SK-N-SH treated with all-trans-retinoic acid at 6 μM for 48 hours (cell line): ENCODE measurements around the gene SYTL5.
"Not testable (repeated sequence)": the region's sequence is repeated elsewhere in the genome, so short reads cannot be mapped to it uniquely, and the experiment has no call there.

Experiments used
- ATAC-seq: fragments of 200-7000 bp; cut with Tn5 transposase; 3 replicates; pipeline ENCODE4 v1.9.1; 2020; ENCODE audit warnings: mild to moderate bottlenecking, moderate library complexity
- ARNTL ChIP-seq: fragments of 450-650 bp; formaldehyde crosslinking; IDR thresholded peaks from 2 replicates; pipeline ENCODE4 v1.5.0; 2020; ENCODE audit warnings: low read depth, mild to moderate bottlenecking, moderate library complexity, borderline replicate concordance
- BACH2 ChIP-seq: fragments of 250-450 bp; sonication (Bioruptor Pico); IDR thresholded peaks from 2 replicates; pipeline ENCODE4 v1.9.0; 2021; ENCODE audit warnings: mild to moderate bottlenecking, borderline replicate concordance
- CSDC2 ChIP-seq: fragments of 250-450 bp; sonication (Bioruptor Pico); IDR thresholded peaks from 2 replicates; pipeline ENCODE4 v1.5.0; 2020; ENCODE audit warnings: mild to moderate bottlenecking, moderate library complexity
- ESRRG ChIP-seq: fragments of 250-450 bp; sonication (Bioruptor Pico); IDR thresholded peaks from 2 replicates; pipeline ENCODE4 v1.6.1; 2021; ENCODE audit warnings: mild to moderate bottlenecking
- GLIS3 ChIP-seq: fragments of 250-450 bp; sonication (Bioruptor Pico); IDR thresholded peaks from 2 replicates; pipeline ENCODE4 v1.5.0; 2020; ENCODE audit warnings: mild to moderate bottlenecking, moderate library complexity
- ISL1 ChIP-seq: fragments of 250-450 bp; sonication (Bioruptor Pico); IDR thresholded peaks from 2 replicates; pipeline ENCODE4 v2.1.2; 2022; ENCODE audit warnings: mild to moderate bottlenecking, moderate library complexity
- OSR1 ChIP-seq: fragments of 250-450 bp; sonication (Bioruptor Pico); IDR thresholded peaks from 2 replicates; pipeline ENCODE4 v1.8.0; 2022; ENCODE audit warnings: moderate library complexity, mild to moderate bottlenecking, inconsistent platforms
- PPARA ChIP-seq: fragments of 250-450 bp; sonication (Bioruptor Pico); IDR thresholded peaks from 2 replicates; pipeline ENCODE4 v1.5.0; 2020; ENCODE audit warnings: mild to moderate bottlenecking, borderline replicate concordance
- RARB ChIP-seq: fragments of 250-450 bp; sonication (Bioruptor Pico); IDR thresholded peaks from 2 replicates; pipeline ENCODE4 v1.8.0; 2021; ENCODE audit warnings: mild to moderate bottlenecking, moderate library complexity
- SNAI2 ChIP-seq: fragments of 250-450 bp; sonication (Bioruptor Pico); IDR thresholded peaks from 2 replicates; pipeline ENCODE4 v1.5.0; 2020; ENCODE audit warnings: mild to moderate bottlenecking, moderate library complexity
- TOX ChIP-seq: fragments of 250-450 bp; sonication (Bioruptor Pico); IDR thresholded peaks from 2 replicates; pipeline ENCODE4 v1.8.0; 2021; ENCODE audit warnings: mild to moderate bottlenecking, moderate library complexity, borderline replicate concordance
- ZC3H10 ChIP-seq: fragments of 250-450 bp; sonication (Bioruptor Pico); IDR thresholded peaks from 2 replicates; pipeline ENCODE4 v1.5.1; 2021; ENCODE audit warnings: mild to moderate bottlenecking, moderate library complexity
- ZFP3 ChIP-seq: fragments of 250-450 bp; sonication (Bioruptor Pico); IDR thresholded peaks from 2 replicates; pipeline ENCODE4 v1.5.0; 2020; ENCODE audit warnings: mild to moderate bottlenecking, moderate library complexity
- ZFP30 ChIP-seq: fragments of 450-650 bp; formaldehyde crosslinking; IDR thresholded peaks from 2 replicates; pipeline ENCODE4 v1.5.0; 2022; ENCODE audit warnings: mild to moderate bottlenecking, moderate library complexity
- ZNF70 ChIP-seq: fragments of 450-650 bp; formaldehyde crosslinking; IDR thresholded peaks from 2 replicates; pipeline ENCODE4 v1.5.0; 2020; ENCODE audit warnings: mild to moderate bottlenecking, moderate library complexity
- ZNF8 ChIP-seq: fragments of 450-650 bp; formaldehyde crosslinking; IDR thresholded peaks from 2 replicates; pipeline ENCODE4 v1.5.0; 2020; ENCODE audit warnings: mild to moderate bottlenecking, moderate library complexity
- TF ChIP-seq, protein P1 (sequence below): fragments of 250-450 bp; sonication (Bioruptor Pico); IDR thresholded peaks from 2 replicates; pipeline ENCODE4 v1.8.0; 2021; ENCODE audit warnings: low read depth, mild to moderate bottlenecking, moderate library complexity, borderline replicate concordance
- TF ChIP-seq, protein P2 (sequence below): fragments of 250-450 bp; sonication (Bioruptor Pico); IDR thresholded peaks from 2 replicates; pipeline ENCODE4 v1.8.0; 2020; ENCODE audit warnings: mild to moderate bottlenecking, moderate library complexity, borderline replicate concordance
- TF ChIP-seq, protein P3 (sequence below): fragments of 250-450 bp; sonication (Bioruptor Pico); IDR thresholded peaks from 2 replicates; pipeline ENCODE4 v1.5.1; 2021; ENCODE audit warnings: mild to moderate bottlenecking, moderate library complexity
- TF ChIP-seq, protein P4 (sequence below): fragments of 250-450 bp; sonication (Bioruptor Pico); IDR thresholded peaks from 2 replicates; pipeline ENCODE4 v1.5.1; 2020; ENCODE audit warnings: low read depth, mild to moderate bottlenecking, moderate library complexity
- TF ChIP-seq, protein P5 (sequence below): fragments of 250-450 bp; sonication (Bioruptor Pico); IDR thresholded peaks from 2 replicates; pipeline ENCODE4 v1.5.0; 2020; ENCODE audit warnings: mild to moderate bottlenecking, moderate library complexity

The SYTL5 gene

GRCh38 chrX:37976153-37976552 is 30.2 kb upstream of the SYTL5 start:
- ATAC-seq = no peak
- no peak for TF ChIP-seq CSDC2 (CRISPR knock-in tag)
- TF ChIP-seq TOX (CRISPR knock-in tag) = no peak
- TF ChIP-seq ZFP30 = no peak

DNA sequence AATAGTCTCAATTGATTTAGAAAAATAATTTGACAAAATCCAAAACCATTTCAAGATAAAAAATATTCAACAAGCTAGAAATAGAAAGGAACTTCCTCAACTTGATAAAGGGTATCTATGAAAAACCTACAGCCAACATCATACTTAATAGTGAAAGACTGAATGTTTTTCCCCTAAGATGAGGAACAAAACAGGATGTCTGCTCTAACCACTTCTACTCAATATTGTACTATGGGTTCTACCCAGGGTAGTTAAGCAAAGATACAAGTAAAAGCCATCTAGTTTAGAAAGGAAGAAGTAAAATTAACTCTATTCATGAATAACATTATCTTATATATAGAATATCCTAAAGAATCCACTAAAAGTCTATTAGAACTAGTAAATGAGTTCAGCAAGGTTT is 21.5 kb upstream of the SYTL5 start:
- TF ChIP-seq GLIS3 (CRISPR knock-in tag) (no peak), SNAI2 (no peak), PPARA (no peak), ARNTL (CRISPR knock-in tag) (no peak), ZNF8 (no peak)
- no peak for ATAC-seq

DNA sequence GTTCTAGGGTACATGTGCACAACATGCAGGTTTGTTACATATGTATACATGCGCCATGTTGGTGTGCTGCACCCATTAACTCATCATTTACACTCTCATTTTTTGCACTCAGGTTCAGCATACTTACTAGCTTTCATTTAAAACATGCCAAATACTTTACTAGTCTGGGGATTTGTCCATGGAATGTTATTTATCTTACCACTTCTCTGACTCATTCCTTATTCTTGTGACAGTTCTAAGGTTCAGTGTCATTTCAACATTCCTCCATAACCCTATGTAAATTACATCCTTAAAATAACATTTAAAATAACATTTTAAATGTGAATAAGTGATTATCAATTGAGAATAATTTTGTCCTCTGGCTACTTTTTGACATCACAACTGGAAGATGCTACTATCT is 19.5 kb upstream of the SYTL5 start:
- TF ChIP-seq PPARA (no peak), ZC3H10 (CRISPR knock-in tag) (no peak), ARNTL (CRISPR knock-in tag) (no peak), SNAI2 (no peak), BACH2 (CRISPR knock-in tag) (no peak), ESRRG (no peak), ISL1 (no peak), ZFP30 (no peak), CSDC2 (CRISPR knock-in tag) (no peak), ZFP3 (no peak), RARB (CRISPR knock-in tag) (no peak)
- TF ChIP-seq, protein P1, sequence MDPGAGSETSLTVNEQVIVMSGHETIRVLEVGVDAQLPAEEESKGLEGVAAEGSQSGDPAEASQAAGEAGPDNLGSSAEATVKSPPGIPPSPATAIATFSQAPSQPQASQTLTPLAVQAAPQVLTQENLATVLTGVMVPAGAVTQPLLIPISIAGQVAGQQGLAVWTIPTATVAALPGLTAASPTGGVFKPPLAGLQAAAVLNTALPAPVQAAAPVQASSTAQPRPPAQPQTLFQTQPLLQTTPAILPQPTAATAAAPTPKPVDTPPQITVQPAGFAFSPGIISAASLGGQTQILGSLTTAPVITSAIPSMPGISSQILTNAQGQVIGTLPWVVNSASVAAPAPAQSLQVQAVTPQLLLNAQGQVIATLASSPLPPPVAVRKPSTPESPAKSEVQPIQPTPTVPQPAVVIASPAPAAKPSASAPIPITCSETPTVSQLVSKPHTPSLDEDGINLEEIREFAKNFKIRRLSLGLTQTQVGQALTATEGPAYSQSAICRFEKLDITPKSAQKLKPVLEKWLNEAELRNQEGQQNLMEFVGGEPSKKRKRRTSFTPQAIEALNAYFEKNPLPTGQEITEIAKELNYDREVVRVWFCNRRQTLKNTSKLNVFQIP = no peak
- TF ChIP-seq, protein P2, sequence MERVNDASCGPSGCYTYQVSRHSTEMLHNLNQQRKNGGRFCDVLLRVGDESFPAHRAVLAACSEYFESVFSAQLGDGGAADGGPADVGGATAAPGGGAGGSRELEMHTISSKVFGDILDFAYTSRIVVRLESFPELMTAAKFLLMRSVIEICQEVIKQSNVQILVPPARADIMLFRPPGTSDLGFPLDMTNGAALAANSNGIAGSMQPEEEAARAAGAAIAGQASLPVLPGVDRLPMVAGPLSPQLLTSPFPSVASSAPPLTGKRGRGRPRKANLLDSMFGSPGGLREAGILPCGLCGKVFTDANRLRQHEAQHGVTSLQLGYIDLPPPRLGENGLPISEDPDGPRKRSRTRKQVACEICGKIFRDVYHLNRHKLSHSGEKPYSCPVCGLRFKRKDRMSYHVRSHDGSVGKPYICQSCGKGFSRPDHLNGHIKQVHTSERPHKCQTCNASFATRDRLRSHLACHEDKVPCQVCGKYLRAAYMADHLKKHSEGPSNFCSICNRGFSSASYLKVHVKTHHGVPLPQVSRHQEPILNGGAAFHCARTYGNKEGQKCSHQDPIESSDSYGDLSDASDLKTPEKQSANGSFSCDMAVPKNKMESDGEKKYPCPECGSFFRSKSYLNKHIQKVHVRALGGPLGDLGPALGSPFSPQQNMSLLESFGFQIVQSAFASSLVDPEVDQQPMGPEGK (CRISPR knock-in tag) = no peak
- TF ChIP-seq, protein P3, sequence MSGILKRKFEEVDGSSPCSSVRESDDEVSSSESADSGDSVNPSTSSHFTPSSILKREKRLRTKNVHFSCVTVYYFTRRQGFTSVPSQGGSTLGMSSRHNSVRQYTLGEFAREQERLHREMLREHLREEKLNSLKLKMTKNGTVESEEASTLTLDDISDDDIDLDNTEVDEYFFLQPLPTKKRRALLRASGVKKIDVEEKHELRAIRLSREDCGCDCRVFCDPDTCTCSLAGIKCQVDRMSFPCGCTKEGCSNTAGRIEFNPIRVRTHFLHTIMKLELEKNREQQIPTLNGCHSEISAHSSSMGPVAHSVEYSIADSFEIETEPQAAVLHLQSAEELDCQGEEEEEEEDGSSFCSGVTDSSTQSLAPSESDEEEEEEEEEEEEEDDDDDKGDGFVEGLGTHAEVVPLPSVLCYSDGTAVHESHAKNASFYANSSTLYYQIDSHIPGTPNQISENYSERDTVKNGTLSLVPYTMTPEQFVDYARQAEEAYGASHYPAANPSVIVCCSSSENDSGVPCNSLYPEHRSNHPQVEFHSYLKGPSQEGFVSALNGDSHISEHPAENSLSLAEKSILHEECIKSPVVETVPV (CRISPR knock-in tag) = no peak
- TF ChIP-seq, protein P4, sequence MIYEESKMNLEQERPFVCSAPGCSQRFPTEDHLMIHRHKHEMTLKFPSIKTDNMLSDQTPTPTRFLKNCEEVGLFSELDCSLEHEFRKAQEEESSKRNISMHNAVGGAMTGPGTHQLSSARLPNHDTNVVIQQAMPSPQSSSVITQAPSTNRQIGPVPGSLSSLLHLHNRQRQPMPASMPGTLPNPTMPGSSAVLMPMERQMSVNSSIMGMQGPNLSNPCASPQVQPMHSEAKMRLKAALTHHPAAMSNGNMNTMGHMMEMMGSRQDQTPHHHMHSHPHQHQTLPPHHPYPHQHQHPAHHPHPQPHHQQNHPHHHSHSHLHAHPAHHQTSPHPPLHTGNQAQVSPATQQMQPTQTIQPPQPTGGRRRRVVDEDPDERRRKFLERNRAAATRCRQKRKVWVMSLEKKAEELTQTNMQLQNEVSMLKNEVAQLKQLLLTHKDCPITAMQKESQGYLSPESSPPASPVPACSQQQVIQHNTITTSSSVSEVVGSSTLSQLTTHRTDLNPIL (CRISPR knock-in tag) = no peak
- ATAC-seq = no peak

DNA sequence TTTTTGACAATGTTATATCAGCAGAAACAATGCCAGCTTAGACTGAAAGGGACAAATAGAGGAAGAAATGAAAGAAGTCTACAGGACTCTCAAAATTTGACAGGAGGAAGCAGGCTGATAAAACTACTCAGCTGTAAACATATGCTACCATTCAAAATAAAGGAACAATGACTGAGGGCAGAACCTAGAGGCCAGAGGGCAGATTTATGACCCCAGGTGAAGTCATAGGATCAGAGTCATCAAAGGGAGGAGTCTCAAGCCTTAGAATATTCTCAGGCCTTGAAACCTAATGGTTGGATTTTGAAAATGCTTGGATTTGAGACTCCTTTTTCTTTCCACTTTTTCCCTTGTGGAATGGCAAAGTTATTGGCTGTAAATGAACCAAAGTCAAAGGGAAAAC is 17.0 kb upstream of the SYTL5 start:
- no peak for ATAC-seq
- TF ChIP-seq ZFP30 (no peak), ZNF70 (CRISPR knock-in tag) (no peak), ZNF8 (no peak), GLIS3 (CRISPR knock-in tag) (no peak)
- TF ChIP-seq, all 23 proteins: peak for 0

DNA sequence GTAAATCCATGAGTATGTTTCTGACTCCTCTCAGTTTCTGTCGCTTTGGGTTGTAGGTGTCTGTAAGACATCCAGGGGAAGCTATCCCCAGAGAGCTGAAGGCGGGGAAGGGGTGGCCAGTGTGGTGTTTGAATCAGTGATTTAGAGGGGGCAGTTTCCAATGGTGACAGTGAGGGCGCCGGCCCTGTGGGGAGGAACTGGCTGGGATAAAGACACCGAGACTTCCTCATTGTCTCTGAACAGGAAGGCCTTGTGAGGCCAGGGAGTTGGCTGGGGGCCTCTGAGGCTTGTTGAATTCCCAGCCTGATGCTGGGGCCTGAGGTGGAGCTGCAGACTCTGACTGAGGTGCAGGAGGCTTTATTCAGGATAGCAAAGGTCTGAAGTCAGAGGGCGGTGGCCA is 15.1 kb upstream of the SYTL5 start:
- not testable (repeated sequence) for ATAC-seq

GRCh38 chrX:37993176-37993575 is 13.2 kb upstream of the SYTL5 start:
- ATAC-seq = no peak
- TF ChIP-seq ESRRG (no peak), RARB (CRISPR knock-in tag) (no peak), ZFP3 (no peak), OSR1 (CRISPR knock-in tag) (no peak), ZC3H10 (CRISPR knock-in tag) (no peak), ZNF8 (no peak)
- TF ChIP-seq, protein P4 (CRISPR knock-in tag) = no peak
- TF ChIP-seq, protein P5, sequence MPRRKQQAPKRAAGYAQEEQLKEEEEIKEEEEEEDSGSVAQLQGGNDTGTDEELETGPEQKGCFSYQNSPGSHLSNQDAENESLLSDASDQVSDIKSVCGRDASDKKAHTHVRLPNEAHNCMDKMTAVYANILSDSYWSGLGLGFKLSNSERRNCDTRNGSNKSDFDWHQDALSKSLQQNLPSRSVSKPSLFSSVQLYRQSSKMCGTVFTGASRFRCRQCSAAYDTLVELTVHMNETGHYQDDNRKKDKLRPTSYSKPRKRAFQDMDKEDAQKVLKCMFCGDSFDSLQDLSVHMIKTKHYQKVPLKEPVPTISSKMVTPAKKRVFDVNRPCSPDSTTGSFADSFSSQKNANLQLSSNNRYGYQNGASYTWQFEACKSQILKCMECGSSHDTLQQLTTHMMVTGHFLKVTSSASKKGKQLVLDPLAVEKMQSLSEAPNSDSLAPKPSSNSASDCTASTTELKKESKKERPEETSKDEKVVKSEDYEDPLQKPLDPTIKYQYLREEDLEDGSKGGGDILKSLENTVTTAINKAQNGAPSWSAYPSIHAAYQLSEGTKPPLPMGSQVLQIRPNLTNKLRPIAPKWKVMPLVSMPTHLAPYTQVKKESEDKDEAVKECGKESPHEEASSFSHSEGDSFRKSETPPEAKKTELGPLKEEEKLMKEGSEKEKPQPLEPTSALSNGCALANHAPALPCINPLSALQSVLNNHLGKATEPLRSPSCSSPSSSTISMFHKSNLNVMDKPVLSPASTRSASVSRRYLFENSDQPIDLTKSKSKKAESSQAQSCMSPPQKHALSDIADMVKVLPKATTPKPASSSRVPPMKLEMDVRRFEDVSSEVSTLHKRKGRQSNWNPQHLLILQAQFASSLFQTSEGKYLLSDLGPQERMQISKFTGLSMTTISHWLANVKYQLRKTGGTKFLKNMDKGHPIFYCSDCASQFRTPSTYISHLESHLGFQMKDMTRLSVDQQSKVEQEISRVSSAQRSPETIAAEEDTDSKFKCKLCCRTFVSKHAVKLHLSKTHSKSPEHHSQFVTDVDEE (CRISPR knock-in tag) = no peak
- TF ChIP-seq, protein P1 = no peak
